Common myeloid progenitor, CD34-positive (primary cell): Measurements from ENCODE around the gene COPS7A. TPM values are rescaled to one million over a fixed set of nuclear protein-coding genes. Genes with fewer than 3 reads are reported as not detected.

Source experiments
- CTCF ChIA-PET: fragments of 350-600 bp; sonication (Branson Sonifier 250); formaldehyde crosslinking; loops from one replicate; lab custom pipeline; 2021; ENCODE audit warnings: antibody characterized with exemption; lab: Charles Lee
- POLR2A ChIA-PET: fragments of 350-600 bp; sonication (Branson Sonifier 250); formaldehyde crosslinking; loops from one replicate; lab custom pipeline; 2021; ENCODE audit warnings: antibody characterized with exemption; lab: Charles Lee
- DNase-seq, 3 donors: peaks; one replicate each; pipeline versions ENCODE4 v3.0.0 to v3.0.0-alpha.2; 2013
- H3K27ac ChIP-seq, 2 experiments: 1 replicate in 1 of 2; 2 replicates in 1 of 2; pipeline ENCODE4 v1.7.0; 2013; ENCODE audit warnings: inconsistent platforms in 2 of 2, low read length in 2 of 2, mild to moderate bottlenecking in 2 of 2, low read depth in 1 of 2, moderate library complexity in 1 of 2; ENCODE audit not compliant: severe bottlenecking in 2 of 2, insufficient read depth in 1 of 2, poor library complexity in 1 of 2
- H3K27me3 ChIP-seq, 5 experiments: replicated peaks in 2 of 5; 1 replicate in 3 of 5; 2 replicates in 2 of 5; pipeline versions ENCODE4 v1.6.1 to v1.7.0; 2013; ENCODE audit warnings: low read length in 4 of 5, mild to moderate bottlenecking in 2 of 5, moderate library complexity in 2 of 5, inconsistent platforms in 1 of 5; ENCODE audit not compliant: insufficient read depth in 5 of 5, control insufficient read depth in 4 of 5
- H3K36me3 ChIP-seq, 4 experiments: 1 replicate in 2 of 4; 2 replicates in 2 of 4; pipeline versions ENCODE4 v1.6.1 to v1.7.0; 2013; ENCODE audit warnings: low read length in 3 of 4, control low read depth in 1 of 4, mild to moderate bottlenecking in 1 of 4; ENCODE audit not compliant: control insufficient read depth in 4 of 4, insufficient read depth in 4 of 4
- H3K4me1 ChIP-seq, 4 experiments: 1 replicate in 3 of 4; 2 replicates in 1 of 4; pipeline versions ENCODE4 v1.6.1 to v1.7.1; 2013; ENCODE audit warnings: low read length in 3 of 4, mild to moderate bottlenecking in 3 of 4, control low read depth in 1 of 4, inconsistent platforms in 1 of 4, moderate library complexity in 1 of 4; ENCODE audit not compliant: control insufficient read depth in 4 of 4, insufficient read depth in 4 of 4; ENCODE audit errors: control extremely low read depth in 1 of 4
- H3K4me3 ChIP-seq, 7 experiments: 1 replicate in 4 of 7; 2 replicates in 3 of 7; pipeline versions ENCODE4 v1.5.1 to v1.7.0; 2013; ENCODE audit warnings: mild to moderate bottlenecking in 7 of 7, low read length in 6 of 7, moderate library complexity in 6 of 7, inconsistent platforms in 2 of 7, low read depth in 2 of 7, control low read depth in 1 of 7; ENCODE audit not compliant: insufficient read depth in 4 of 7, control insufficient read depth in 1 of 7; ENCODE audit errors: extremely low read depth in 1 of 7
- H3K9me3 ChIP-seq, 5 experiments: 1 replicate in 4 of 5; 2 replicates in 1 of 5; pipeline versions ENCODE4 v1.6.1 to v1.7.1; 2013; ENCODE audit warnings: low read length in 4 of 5, mild to moderate bottlenecking in 2 of 5, inconsistent platforms in 1 of 5, low read depth in 1 of 5, moderate library complexity in 1 of 5; ENCODE audit not compliant: control insufficient read depth in 4 of 5, insufficient read depth in 2 of 5; ENCODE audit errors: control extremely low read depth in 1 of 5
- WGBS: methylation state at CpG from one replicate; pipeline ENCODE4 v1.1.5; 2013; ENCODE audit not compliant: insufficient coverage; 5-methylcytosine and 5-hydroxymethylcytosine counted together
- polyA plus RNA-seq: library from polyadenylated mRNA; unstranded; fragments of 120-200 nt; gene quantifications from one replicate; pipeline ENCODE4 v1.2.1, GENCODE V29; 2013

Gene COPS7A, protein sequence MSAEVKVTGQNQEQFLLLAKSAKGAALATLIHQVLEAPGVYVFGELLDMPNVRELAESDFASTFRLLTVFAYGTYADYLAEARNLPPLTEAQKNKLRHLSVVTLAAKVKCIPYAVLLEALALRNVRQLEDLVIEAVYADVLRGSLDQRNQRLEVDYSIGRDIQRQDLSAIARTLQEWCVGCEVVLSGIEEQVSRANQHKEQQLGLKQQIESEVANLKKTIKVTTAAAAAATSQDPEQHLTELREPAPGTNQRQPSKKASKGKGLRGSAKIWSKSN
- 27.3 TPM for polyA plus RNA-seq

DNA sequence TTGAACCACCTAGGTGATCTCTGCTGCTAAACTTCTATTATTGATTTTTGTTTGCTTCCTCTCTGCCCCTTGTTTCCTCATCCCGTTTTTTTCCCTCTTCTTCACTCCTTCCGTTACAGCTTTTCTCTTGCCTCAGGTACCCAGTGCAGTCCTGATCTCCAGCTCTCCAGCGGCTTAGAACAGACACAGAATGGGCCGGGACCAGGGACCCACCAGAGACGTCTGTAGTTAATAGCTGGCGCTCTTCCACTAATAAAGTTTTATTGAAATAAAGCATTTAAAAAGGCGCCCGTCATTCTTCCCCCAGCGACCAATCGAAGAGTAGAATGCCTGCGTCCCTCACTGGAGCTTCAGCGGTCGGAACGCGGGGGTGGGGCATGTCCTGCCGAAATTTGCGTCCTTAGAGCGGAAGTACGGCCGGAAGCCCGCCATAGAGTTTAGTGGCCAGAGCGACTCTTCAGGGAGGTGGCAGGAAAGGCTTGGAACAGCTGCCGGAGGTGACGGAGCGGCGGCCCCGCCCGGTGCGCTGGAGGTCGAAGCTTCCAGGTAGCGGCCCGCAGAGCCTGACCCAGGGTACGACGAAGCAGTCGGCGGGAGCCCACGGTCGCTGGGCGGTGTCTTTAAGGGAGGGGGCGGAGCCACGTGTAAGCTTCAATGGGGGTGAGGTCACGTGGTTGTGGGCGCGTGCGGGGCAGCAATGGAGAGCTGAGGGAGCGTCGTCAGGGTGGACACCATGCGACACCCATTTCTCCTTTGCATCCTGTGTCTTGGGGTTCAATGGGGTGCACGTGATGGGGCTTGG is at the start of gene COPS7A:
TSS of gene COPS7A (plus strand) at position 440 of the 802 bp plus-strand sequence. CDS start 611 bp downstream, outside the sequence.
- H3K9me3 ChIP-seq = no peaks in the 10 kb centered on the region
- WGBS = under 1% methylated on average over 45 of the region's 49 CpGs
- peaks cover 8 to 23% (median 13%) of the 10 kb centered on the region in 4 experiments for H3K4me1 ChIP-seq
- peak; percentile 99 to 100 (median 100) for DNase-seq
- H3K27ac ChIP-seq = peak within 1 kb of the TSS; percentile 51 to 87
- ChIA-PET POLR2A (interaction anchor here (0.6 to 2.0 kb wide), 7 partner anchors 22 to 253 kb away, joined by 3 to 33 read pairs (median 4); partner anchors contain the start of genes MLF2, VAMP1 and ZNF384), CTCF (interaction anchor here (0.6 to 3.8 kb wide), 13 partner anchors 9 to 174 kb away, joined by 3 to 26 read pairs (median 3); partner anchors contain the start of genes MLF2 and ZNF384)
- H3K36me3 ChIP-seq = peaks cover 5 to 18% (median 15%) of the 10 kb centered on the region in 4 experiments
- H3K27me3 ChIP-seq = no peaks in the 10 kb centered on the region
- peak within 1 kb of the TSS; percentile 37 to 91 (median 75) for H3K4me3 ChIP-seq

DNA sequence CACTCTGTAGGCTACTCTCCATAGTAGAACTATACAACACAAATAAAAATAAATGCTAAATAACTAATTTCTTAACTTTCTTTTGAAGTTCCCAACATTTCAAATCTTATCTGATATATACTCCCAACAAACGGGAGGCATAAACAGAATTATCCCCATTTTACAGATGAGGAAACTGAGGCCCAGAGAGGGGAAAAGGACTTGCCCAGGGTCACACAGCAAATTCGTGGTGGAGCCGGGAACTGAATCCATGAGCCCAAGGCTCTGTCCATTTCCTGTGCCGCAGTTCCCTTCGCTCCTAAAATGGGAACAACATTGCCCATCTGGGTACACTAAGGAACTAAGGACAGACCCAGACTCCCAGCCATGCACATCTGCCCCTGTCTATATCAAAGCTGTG is 46.9 kb upstream of the COPS7A start:
- POLR2A ChIA-PET = no interaction called here
- CTCF ChIA-PET = interaction anchor here (1.3 to 1.9 kb wide), 2 partner anchors 10 to 13 kb away, joined by 5 read pairs; no protein-coding TSS in a partner anchor

DNA sequence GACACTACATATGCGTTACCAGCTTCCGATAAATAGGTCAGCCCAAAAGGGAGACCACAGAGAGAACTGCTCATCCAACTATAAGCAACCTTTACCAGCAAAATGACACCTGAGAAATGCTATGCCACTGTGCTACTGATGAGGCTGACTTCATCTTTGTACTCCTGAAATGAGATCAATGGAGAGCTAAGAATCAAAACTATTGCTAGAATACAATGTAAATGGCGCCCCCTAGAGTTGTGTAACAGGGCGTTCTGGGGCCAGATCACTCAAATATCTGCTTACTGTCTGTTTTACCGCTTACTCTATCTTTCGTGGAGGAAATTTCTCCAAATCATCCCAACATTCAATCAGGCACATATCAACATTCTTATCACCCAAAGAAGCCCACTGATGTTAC is 39.2 kb upstream of the COPS7A start:
- H3K27ac ChIP-seq = no peak overlapping the region
- WGBS = 33% methylated on average over 1 of the region's 6 CpGs
- ChIA-PET POLR2A (no interaction called here), CTCF (interaction anchor here (0.9 to 7.3 kb wide), 15 partner anchors 10 to 133 kb away, joined by 3 to 59 read pairs (median 5); partner anchors contain the start of genes ACRBP, CHD4 and COPS7A)
- no peaks in the 10 kb centered on the region for H3K9me3 ChIP-seq
- H3K4me1 ChIP-seq = peaks cover 10 to 33% (median 28%) of the 10 kb centered on the region in 4 experiments
- H3K27me3 ChIP-seq = no peaks in the 10 kb centered on the region
- H3K36me3 ChIP-seq = peaks cover 1 to 41% (median 17%) of the 10 kb centered on the region in 4 experiments
- DNase-seq = peak; percentile 66 to 80 (median 80)
- no peak overlapping the region for H3K4me3 ChIP-seq

More for the DNA sequence above, 46.9 kb upstream of the COPS7A start:
- WGBS = 100% methylated on average over 5 of the region's 5 CpGs
- Histone ChIP-seq H3K27ac (no peak overlapping the region), H3K36me3 (peaks cover 26 to 86% (median 74%) of the 10 kb centered on the region in 4 experiments), H3K27me3 (no peaks in the 10 kb centered on the region), H3K4me1 (no peaks in the 10 kb centered on the region), H3K4me3 (no peak overlapping the region), H3K9me3 (no peaks in the 10 kb centered on the region)
- DNase-seq = no peak

DNA sequence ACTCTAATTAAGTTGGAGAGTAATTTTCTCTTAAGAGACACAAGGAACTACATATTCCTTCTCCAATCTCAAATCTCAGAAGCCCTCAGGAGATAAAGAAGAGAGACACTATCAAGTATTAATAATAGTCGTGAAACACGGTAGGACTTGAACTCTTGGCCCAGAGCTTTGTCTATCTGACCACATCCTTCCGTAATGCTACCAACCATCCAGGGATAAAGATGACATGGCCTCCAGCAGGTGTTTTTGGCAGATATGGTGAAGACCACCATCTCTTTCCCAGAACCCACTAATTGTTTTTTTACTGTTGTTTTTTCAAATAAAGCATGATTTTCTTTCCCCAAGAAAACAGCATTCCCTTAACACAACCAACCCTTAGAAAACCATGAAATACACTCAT is 38.0 kb upstream of the COPS7A start:
- POLR2A ChIA-PET = no interaction called here
- CTCF ChIA-PET = interaction anchor here (0.6 to 7.3 kb wide), 9 partner anchors 20 to 138 kb away, joined by 3 to 59 read pairs (median 3); partner anchors contain the start of gene COPS7A

DNA sequence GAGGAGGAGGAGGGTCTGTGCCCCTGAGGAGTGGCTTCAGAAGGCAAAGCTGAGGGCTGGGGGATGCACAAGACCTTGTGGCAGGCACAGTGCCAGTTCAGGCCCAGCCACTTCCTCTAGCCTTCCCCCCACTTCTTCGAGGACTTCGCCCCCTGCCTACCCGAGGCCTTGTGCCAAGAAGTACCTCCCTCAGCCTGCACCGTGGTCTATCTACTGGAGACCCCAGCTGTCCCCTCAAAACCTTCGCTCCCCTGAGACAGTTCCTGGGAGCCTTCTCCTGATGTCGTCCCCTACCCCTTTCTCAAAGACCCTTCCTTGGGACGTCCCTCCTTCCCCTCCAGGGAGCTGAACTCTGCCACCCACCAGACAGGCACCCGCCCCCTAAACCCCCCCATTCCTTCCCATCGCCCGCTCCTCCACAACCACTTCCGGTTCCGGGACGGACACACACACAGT is 35.3 kb upstream of the COPS7A start:
- ChIA-PET CTCF (interaction anchor here (0.9 to 7.3 kb wide), 12 partner anchors 14 to 126 kb away, joined by 3 to 59 read pairs (median 5); partner anchors contain the start of gene COPS7A), POLR2A (interaction anchor here (0.8 to 1.9 kb wide), 10 partner anchors 10 to 195 kb away, joined by 3 to 33 read pairs (median 3); partner anchors contain the start of genes COPS7A, MLF2, MRPL51 and USP5)
- peak overlapping the region; percentile 85 to 95 for H3K27ac ChIP-seq
- no peaks in the 10 kb centered on the region for H3K9me3 ChIP-seq
- no peaks in the 10 kb centered on the region for H3K27me3 ChIP-seq
- peaks cover 12 to 44% (median 38%) of the 10 kb centered on the region in 4 experiments for H3K4me1 ChIP-seq
- 0% methylated on average over 6 of the region's 13 CpGs for WGBS
- H3K36me3 ChIP-seq = peaks cover 0 to 17% (median 3%) of the 10 kb centered on the region in 4 experiments
- peak overlapping the region; percentile 58 to 96 (median 87) for H3K4me3 ChIP-seq
- peak; percentile 69 to 92 (median 90) for DNase-seq

More for the DNA sequence above, 38.0 kb upstream of the COPS7A start:
- Histone ChIP-seq H3K4me1 (peaks cover 12 to 44% (median 35%) of the 10 kb centered on the region in 4 experiments), H3K27me3 (no peaks in the 10 kb centered on the region), H3K36me3 (peaks cover 0 to 33% (median 11%) of the 10 kb centered on the region in 4 experiments), H3K4me3 (no peak overlapping the region), H3K27ac (peak overlapping the region in 1 of 2 experiments; percentile 58), H3K9me3 (no peaks in the 10 kb centered on the region)
- 60% methylated on average over 1 of the region's 3 CpGs for WGBS
- peak in 1 of 3 donors; percentile 41 for DNase-seq
